ENCODE results near the gene HAUS3.
"Not testable (repeated sequence)": the region's sequence is repeated elsewhere in the genome, so short reads cannot be mapped to it uniquely, and the experiment has no call there.

Gene HAUS3

GRCh38 chr4:2217726-2218125, 24.2 kb downstream of the HAUS3 start:
- no peak for DNase-seq

GRCh38 chr4:2212831-2213230, 29.1 kb downstream of the HAUS3 start:
- no peak for DNase-seq

GRCh38 chr4:2202789-2203188, 39.1 kb downstream of the HAUS3 start:
- not testable (repeated sequence) for DNase-seq

- no peak for DNase-seq
These were observed 47.4 kb downstream of the HAUS3 start for GRCh38 chr4:2194496-2194895.

GRCh38 chr4:2193326-2193725, 48.6 kb downstream of the HAUS3 start:
- no peak for DNase-seq

- DNase-seq: no peak
These were observed 55.1 kb downstream of the HAUS3 start for GRCh38 chr4:2186865-2187172.

GRCh38 chr4:2186133-2186864, 55.6 kb downstream of the HAUS3 start:
- DNase-seq: no peak

GRCh38 chr4:2183394-2183793, 58.5 kb downstream of the HAUS3 start:
- DNase-seq: no peak

GRCh38 chr4:2182994-2183393, 58.9 kb downstream of the HAUS3 start:
- peak in 1 of 5 donors; percentile 10 for DNase-seq

- no peak for DNase-seq
These were observed 61.5 kb downstream of the HAUS3 start for GRCh38 chr4:2180410-2180809.

GRCh38 chr4:2179717-2180116, 62.2 kb downstream of the HAUS3 start:
- DNase-seq: no peak

- DNase-seq: no peak
These were observed 62.9 kb downstream of the HAUS3 start for GRCh38 chr4:2178986-2179385.
